GM10847 (cell line): ENCODE data around the gene DEPDC7.

Experiments
- POLR2A ChIP-seq: IDR thresholded peaks from 2 replicates; pipeline ENCODE4 v1.6.1; 2011; ENCODE audit not compliant: insufficient read length; ENCODE audit errors: extremely low read depth

The DEPDC7 gene

DNA sequence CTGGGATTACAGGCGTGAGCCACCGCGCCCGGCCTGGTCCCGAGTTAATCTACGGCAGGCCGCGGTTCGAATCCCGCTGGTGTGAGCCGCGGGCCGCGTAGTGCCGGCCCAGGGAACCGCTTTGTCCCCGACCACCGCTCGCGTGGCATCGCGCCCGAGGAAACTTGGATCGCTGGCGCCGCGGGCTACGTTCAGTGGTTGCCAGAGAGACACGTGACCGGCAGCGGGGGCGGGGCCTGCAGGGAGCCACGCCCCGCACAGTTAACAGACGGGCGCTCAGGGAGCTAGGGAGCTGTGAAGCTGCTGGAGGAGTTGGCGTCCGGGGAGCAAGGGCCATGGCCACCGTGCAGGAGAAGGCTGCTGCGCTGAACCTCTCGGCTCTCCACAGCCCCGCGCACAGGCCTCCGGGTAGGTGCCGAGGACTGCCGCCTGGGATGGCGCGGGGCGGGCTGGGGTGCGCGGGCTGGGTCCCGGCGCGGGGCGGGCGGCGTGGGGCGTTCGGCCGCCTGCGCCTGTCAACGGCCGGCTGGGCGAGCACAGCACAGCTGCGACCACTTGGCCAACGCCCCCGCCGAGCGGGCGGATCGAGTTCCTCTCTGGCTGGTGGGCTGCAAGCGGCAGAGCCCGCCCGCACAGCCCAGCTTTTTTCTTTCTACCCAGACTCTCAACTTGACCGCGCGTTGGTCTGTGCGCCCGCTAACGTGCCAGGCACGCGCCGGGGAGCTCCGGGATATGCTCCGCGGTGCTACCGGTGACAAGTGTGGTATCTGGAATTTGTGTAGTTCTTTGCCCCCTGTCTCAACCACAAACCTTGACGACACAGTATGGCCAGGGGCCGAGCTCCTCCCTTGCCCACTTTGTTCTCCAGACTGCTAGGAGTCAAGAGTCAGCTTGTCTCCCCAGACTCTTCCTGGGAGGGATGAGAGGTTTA lies at the start of gene DEPDC7:
Gene DEPDC7, plus strand, starts transcription at position 258 of the 931 bp plus-strand sequence. Its CDS starts 78 bp downstream, at position 336.
- TF ChIP-seq POLR2A: peak; percentile 25

DNA sequence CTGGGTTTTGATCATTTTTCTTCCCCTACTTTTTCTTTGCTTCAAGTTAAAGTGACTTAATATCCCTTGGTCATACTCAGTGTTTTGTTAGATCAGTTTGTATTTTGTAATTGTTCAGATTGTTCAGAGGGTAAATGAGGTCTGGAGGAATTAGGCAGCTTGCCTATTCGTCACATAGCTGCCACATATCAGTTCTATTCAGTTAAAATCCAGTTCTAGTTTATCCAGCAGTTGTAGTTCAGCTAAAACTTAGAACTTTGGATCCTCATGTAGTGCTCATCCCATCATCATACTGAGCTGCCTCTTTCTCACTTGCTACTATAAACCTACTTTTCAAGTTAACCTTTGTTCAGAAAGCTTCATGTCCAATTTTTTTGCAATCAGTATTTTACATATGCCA lies 47.1 kb upstream of the DEPDC7 start:
- no peak for TF ChIP-seq POLR2A

GRCh38 chr11:32972781-32973180 lies 42.9 kb upstream of the DEPDC7 start:
- TF ChIP-seq POLR2A: no peak

- TF ChIP-seq POLR2A: no peak
These were observed 33.1 kb upstream of the DEPDC7 start for GRCh38 chr11:32982626-32983025.

- TF ChIP-seq POLR2A: no peak
These were observed 32.2 kb upstream of the DEPDC7 start for GRCh38 chr11:32983506-32983905.

GRCh38 chr11:32985600-32985999 lies 30.1 kb upstream of the DEPDC7 start:
- no peak for TF ChIP-seq POLR2A

DNA sequence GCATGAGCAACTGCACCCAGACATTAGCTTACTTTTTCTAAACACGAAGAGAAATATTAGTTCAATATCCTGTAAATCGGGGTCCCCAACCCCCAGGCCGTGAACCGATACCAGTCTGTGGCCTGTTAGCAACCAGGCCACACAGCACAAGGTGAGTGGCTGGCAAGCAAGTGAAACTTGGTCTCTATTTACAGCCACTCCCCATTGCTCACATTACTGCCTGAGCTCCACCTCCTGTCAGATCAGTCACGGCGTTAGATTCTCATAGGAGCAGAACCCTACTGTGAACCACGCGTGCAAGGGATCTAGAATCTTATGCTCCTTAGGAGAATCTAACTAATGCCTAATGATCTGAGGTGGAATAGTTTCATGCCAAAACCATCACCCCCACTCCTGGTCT lies 27.8 kb upstream of the DEPDC7 start:
- TF ChIP-seq POLR2A: no peak

- no peak for TF ChIP-seq POLR2A
These were observed 25.2 kb upstream of the DEPDC7 start for GRCh38 chr11:32990481-32990880.

- TF ChIP-seq POLR2A: no peak
These were observed 24.3 kb upstream of the DEPDC7 start for GRCh38 chr11:32991427-32991826.

DNA sequence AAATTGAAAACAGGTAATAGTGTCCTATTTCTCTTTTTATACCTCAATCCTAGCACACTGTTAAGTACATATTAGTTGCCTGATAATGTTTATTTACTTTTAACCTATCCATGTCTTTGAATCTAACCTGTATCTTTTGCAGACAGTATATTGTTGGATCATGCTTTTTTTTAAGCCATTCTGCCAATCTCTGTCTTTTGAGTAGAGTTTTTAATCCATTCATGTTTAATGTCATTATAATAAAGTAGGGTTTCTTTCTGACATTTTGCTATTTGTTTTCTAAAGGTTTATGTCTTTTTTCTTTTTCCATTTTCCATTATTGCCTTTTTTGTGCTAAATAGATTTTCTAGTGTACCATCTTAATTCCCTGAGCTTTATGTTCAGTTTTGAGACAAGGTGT lies 23.8 kb upstream of the DEPDC7 start:
- TF ChIP-seq POLR2A: no peak

GRCh38 chr11:33000181-33000580 lies 15.5 kb upstream of the DEPDC7 start:
- TF ChIP-seq POLR2A: no peak

GRCh38 chr11:33001281-33001680 lies 14.4 kb upstream of the DEPDC7 start:
- TF ChIP-seq POLR2A: no peak

DNA sequence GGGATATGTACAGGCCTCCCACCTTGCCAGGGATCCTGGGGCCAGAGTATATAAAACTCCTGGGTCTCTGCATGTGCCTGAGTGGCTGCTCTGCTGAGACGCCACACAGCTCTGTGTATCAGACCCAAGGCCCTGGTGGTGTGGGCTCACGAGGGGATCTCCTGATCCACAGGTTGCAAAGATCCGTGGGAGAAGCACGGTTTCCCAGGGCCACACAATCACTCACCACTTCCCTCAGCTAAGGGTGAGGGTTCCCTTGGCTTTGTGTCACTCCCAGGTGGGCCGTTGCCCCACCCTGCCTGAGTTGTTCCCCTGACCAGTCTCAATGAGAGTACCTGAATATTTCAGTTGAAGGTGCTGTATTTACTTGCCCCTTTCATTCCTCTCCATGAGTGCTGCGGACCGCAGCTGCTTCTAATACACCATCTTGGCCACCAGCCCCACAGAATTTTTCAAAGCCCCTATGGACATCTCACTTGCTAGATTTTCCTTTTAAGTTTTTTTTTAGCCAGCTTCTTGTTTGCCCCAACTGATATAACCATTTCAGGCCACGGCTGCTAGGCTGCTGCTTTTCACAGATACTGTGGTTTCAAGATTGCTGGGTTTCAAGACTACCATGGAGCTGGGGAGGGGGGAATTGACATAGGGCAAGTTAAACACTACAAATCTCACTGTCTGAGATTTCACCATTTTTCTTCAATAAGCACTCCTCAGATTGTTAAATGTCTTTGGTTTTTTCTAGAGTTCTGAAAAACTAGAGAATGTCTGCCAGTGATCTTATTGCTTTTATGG lies 13.7 kb upstream of the DEPDC7 start:
- TF ChIP-seq POLR2A: no peak

- no peak for TF ChIP-seq POLR2A
These were observed 10.5 kb upstream of the DEPDC7 start for GRCh38 chr11:33005175-33005574.

DNA sequence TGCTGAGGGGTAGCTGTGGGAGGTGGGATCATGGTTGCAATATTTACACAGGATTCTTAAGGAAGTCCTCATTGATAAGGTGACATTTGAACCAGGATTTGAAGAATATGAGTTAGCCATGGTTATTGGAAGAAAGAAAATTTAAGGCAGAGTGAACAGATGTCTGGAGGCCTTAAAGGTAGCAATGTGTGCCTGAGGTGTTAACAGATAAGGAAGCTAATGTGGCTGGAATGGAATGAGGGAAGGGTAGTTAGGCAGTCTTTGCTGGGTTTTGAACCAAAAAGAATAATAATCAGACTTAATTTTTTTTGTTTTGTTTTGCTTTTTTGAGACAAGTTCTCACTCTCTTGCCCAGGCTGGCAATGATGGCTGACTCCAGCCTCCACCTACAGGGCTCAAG lies 9.7 kb upstream of the DEPDC7 start:
- TF ChIP-seq POLR2A: no peak

- no peak for TF ChIP-seq POLR2A
These were observed 1.9 kb upstream of the DEPDC7 start for GRCh38 chr11:33013755-33014154.

- no peak for TF ChIP-seq POLR2A
These were observed 976 bp downstream of the DEPDC7 start for GRCh38 chr11:33016654-33017053.

DNA sequence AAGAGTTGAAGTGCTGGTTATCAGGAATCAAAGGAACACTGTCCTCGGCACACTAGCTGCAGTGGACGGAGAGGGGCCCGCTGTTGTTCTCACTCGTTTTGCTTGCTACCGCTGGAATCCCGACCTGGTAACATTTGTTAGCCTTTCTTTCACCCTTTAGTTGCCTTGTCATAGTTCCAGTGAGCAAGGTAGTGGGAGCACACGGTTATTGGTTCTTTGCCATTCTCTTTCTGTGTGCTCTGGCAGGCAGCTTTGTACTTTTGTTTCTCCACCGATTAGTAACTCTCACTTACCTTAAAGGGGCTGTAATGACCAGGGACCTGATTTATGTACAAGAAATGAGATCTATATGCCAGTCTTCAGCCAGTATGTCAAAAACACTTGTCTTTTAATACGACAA lies 1.8 kb downstream of the DEPDC7 start:
- no peak for TF ChIP-seq POLR2A
